ENCODE results near the gene CAPN6. TPM values are rescaled to one million over a fixed set of nuclear protein-coding genes. Genes with fewer than 3 reads are reported as not detected.

The CAPN6 gene
- under 1 TPM; 0.05 to 0.49 (median 0.12) TPM for total RNA-seq

GRCh38 chrX:111270339-111270738 lies at the start of gene CAPN6:
Gene CAPN6, minus strand, starts transcription at chrX:111270483. Its CDS starts 6,547 bp downstream, at chrX:111263936.
- WGBS, 10 experiments, result 4 to 100% (median 67%) methylated on average over 1 to 8 of the region's 8 CpGs; no CpG with 5 or more reads in 6 of the 10 experiments
- H3K4me1 ChIP-seq (replicated peaks in 1 of 2), result no peaks in the 10 kb centered on the region
- H3K4me3 ChIP-seq, result no peak within 1 kb of the TSS
- peak in 3 of 8 experiments; percentile 62 to 79 (median 77) for ATAC-seq (replicated peaks in 6 of 8)
- no peak within 1 kb of the TSS for H3K27ac ChIP-seq
- in situ Hi-C loops (cut with MboI; ENCODE audit: low pct_unique_long_range_greater_than_20kb in 2 of 9, low sequenced_read_pairs in 9 of 9, unreplicated experiment in 9 of 9), result no loop called here

- no peak for ATAC-seq (replicated peaks in 6 of 8)
- H3K4me1 ChIP-seq (replicated peaks in 1 of 2), result no peaks in the 10 kb centered on the region
- in situ Hi-C loops (cut with MboI; ENCODE audit: low pct_unique_long_range_greater_than_20kb in 2 of 9, low sequenced_read_pairs in 9 of 9, unreplicated experiment in 9 of 9), result no loop called here
- H3K4me3 ChIP-seq, result no peak overlapping the region
- no peak overlapping the region for H3K27ac ChIP-seq
- 53% methylated on average over 4 of the region's 4 CpGs; no CpG with 5 or more reads in 9 of the 10 experiments for WGBS, 10 experiments
Measured at GRCh38 chrX:111319451-111319850, 49.2 kb upstream of the CAPN6 start.

- no peak for ATAC-seq (replicated peaks in 6 of 8)
- Histone ChIP-seq H3K27ac (no peak overlapping the region), H3K4me3 (no peak overlapping the region), H3K4me1 (replicated peaks in 1 of 2) (no peaks in the 10 kb centered on the region)
- in situ Hi-C loops (cut with MboI; ENCODE audit: low pct_unique_long_range_greater_than_20kb in 2 of 9, low sequenced_read_pairs in 9 of 9, unreplicated experiment in 9 of 9), result no loop called here
Measured at GRCh38 chrX:111318901-111319300, 48.6 kb upstream of the CAPN6 start.

- in situ Hi-C loops (cut with MboI; ENCODE audit: low pct_unique_long_range_greater_than_20kb in 2 of 9, low sequenced_read_pairs in 9 of 9, unreplicated experiment in 9 of 9), result no loop called here
- ATAC-seq (replicated peaks in 6 of 8), result no peak
- H3K4me3 ChIP-seq, result no peak overlapping the region
- no peak overlapping the region for H3K27ac ChIP-seq
- H3K4me1 ChIP-seq (replicated peaks in 1 of 2), result no peaks in the 10 kb centered on the region
- 14 to 100% (median 62%) methylated on average over 1 to 2 of the region's 2 CpGs; no CpG with 5 or more reads in 4 of the 10 experiments for WGBS, 10 experiments
Measured at GRCh38 chrX:111309083-111309482, 38.8 kb upstream of the CAPN6 start.

- in situ Hi-C loops (cut with MboI; ENCODE audit: low pct_unique_long_range_greater_than_20kb in 2 of 9, low sequenced_read_pairs in 9 of 9, unreplicated experiment in 9 of 9), result no loop called here
- no peak overlapping the region for H3K27ac ChIP-seq
- whole genome bisulfite sequencing, 10 experiments, result 0 to 100% (median 35%) methylated on average over 1 to 3 of the region's 3 CpGs; no CpG with 5 or more reads in 6 of the 10 experiments
Measured at GRCh38 chrX:111308039-111308438, 37.8 kb upstream of the CAPN6 start.

GRCh38 chrX:111302284-111302683 lies 32.0 kb upstream of the CAPN6 start:
- H3K4me1 ChIP-seq (replicated peaks in 1 of 2), result no peaks in the 10 kb centered on the region
- in situ Hi-C loops (cut with MboI; ENCODE audit: low pct_unique_long_range_greater_than_20kb in 2 of 9, low sequenced_read_pairs in 9 of 9, unreplicated experiment in 9 of 9), result no loop called here
- no peak overlapping the region for H3K4me3 ChIP-seq
- no peak overlapping the region for H3K27ac ChIP-seq
- no peak for ATAC-seq (replicated peaks in 6 of 8)
- WGBS, 10 experiments, result 80 to 100% (median 82%) methylated on average over 1 to 2 of the region's 2 CpGs; no CpG with 5 or more reads in 7 of the 10 experiments

More at GRCh38 chrX:111308039-111308438, 37.8 kb upstream of the CAPN6 start:
- H3K4me3 ChIP-seq, result no peak overlapping the region
- no peak for ATAC-seq (replicated peaks in 6 of 8)
- H3K4me1 ChIP-seq (replicated peaks in 1 of 2), result no peaks in the 10 kb centered on the region

- Histone ChIP-seq H3K4me1 (replicated peaks in 1 of 2) (no peaks in the 10 kb centered on the region), H3K27ac (no peak overlapping the region), H3K4me3 (no peak overlapping the region)
- no peak for ATAC-seq (replicated peaks in 6 of 8)
- in situ Hi-C loops (cut with MboI; ENCODE audit: low pct_unique_long_range_greater_than_20kb in 2 of 9, low sequenced_read_pairs in 9 of 9, unreplicated experiment in 9 of 9), result no loop called here
- 13 to 80% (median 69%) methylated on average over 1 of the region's 3 CpGs; no CpG with 5 or more reads in 6 of the 10 experiments for WGBS, 10 experiments
Measured at GRCh38 chrX:111288841-111289240, 18.6 kb upstream of the CAPN6 start.

GRCh38 chrX:111284631-111285293 lies 14.5 kb upstream of the CAPN6 start:
- WGBS, 10 experiments, result 19 to 80% (median 60%) methylated on average over 1 to 7 of the region's 8 CpGs; no CpG with 5 or more reads in 5 of the 10 experiments
- Histone ChIP-seq H3K4me1 (replicated peaks in 1 of 2) (no peaks in the 10 kb centered on the region), H3K4me3 (no peak overlapping the region), H3K27ac (no peak overlapping the region)
- ATAC-seq (replicated peaks in 6 of 8), result no peak
- in situ Hi-C loops (cut with MboI; ENCODE audit: low pct_unique_long_range_greater_than_20kb in 2 of 9, low sequenced_read_pairs in 9 of 9, unreplicated experiment in 9 of 9), result no loop called here

- Histone ChIP-seq H3K4me3 (no peak overlapping the region), H3K27ac (no peak overlapping the region), H3K4me1 (replicated peaks in 1 of 2) (no peaks in the 10 kb centered on the region)
- ATAC-seq (replicated peaks in 6 of 8), result no peak
- 60% methylated on average over 1 of the region's 2 CpGs; no CpG with 5 or more reads in 9 of the 10 experiments for WGBS, 10 experiments
- in situ Hi-C loops (cut with MboI; ENCODE audit: low pct_unique_long_range_greater_than_20kb in 2 of 9, low sequenced_read_pairs in 9 of 9, unreplicated experiment in 9 of 9), result no loop called here
Measured at GRCh38 chrX:111283446-111283845, 13.2 kb upstream of the CAPN6 start.

GRCh38 chrX:111282991-111283390 lies 12.7 kb upstream of the CAPN6 start:
- WGBS, 10 experiments, result 100% methylated on average over 1 of the region's 1 CpG; no CpG with 5 or more reads in 9 of the 10 experiments
- H3K4me3 ChIP-seq, result no peak overlapping the region
- in situ Hi-C loops (cut with MboI; ENCODE audit: low pct_unique_long_range_greater_than_20kb in 2 of 9, low sequenced_read_pairs in 9 of 9, unreplicated experiment in 9 of 9), result no loop called here
- no peak overlapping the region for H3K27ac ChIP-seq
- ATAC-seq (replicated peaks in 6 of 8), result no peak
- H3K4me1 ChIP-seq (replicated peaks in 1 of 2), result no peaks in the 10 kb centered on the region

- no peak overlapping the region for H3K27ac ChIP-seq
- no peaks in the 10 kb centered on the region for H3K4me1 ChIP-seq (replicated peaks in 1 of 2)
- ATAC-seq (replicated peaks in 6 of 8), result no peak
- WGBS, 10 experiments, result 0 to 100% (median 58%) methylated on average over 1 to 4 of the region's 6 CpGs; no CpG with 5 or more reads in 7 of the 10 experiments
- in situ Hi-C loops (cut with MboI; ENCODE audit: low pct_unique_long_range_greater_than_20kb in 2 of 9, low sequenced_read_pairs in 9 of 9, unreplicated experiment in 9 of 9), result no loop called here
- H3K4me3 ChIP-seq, result no peak overlapping the region
Measured at GRCh38 chrX:111282139-111282538, 11.9 kb upstream of the CAPN6 start.

- in situ Hi-C loops (cut with MboI; ENCODE audit: low pct_unique_long_range_greater_than_20kb in 2 of 9, low sequenced_read_pairs in 9 of 9, unreplicated experiment in 9 of 9), result no loop called here
- no peaks in the 10 kb centered on the region for H3K4me1 ChIP-seq (replicated peaks in 1 of 2)
- WGBS, 10 experiments, result 0 to 100% (median 80%) methylated on average over 1 to 2 of the region's 2 CpGs; no CpG with 5 or more reads in 3 of the 10 experiments
- H3K27ac ChIP-seq, result no peak overlapping the region
- H3K4me3 ChIP-seq, result no peak overlapping the region
- ATAC-seq (replicated peaks in 6 of 8), result no peak
Measured at GRCh38 chrX:111268506-111268905, 1.8 kb downstream of the CAPN6 start.

GRCh38 chrX:111265486-111265885 lies 4.8 kb downstream of the CAPN6 start:
- no peaks in the 10 kb centered on the region for H3K4me1 ChIP-seq (replicated peaks in 1 of 2)
- H3K27ac ChIP-seq, result no peak overlapping the region
- in situ Hi-C loops (cut with MboI; ENCODE audit: low pct_unique_long_range_greater_than_20kb in 2 of 9, low sequenced_read_pairs in 9 of 9, unreplicated experiment in 9 of 9), result no loop called here
- ATAC-seq (replicated peaks in 6 of 8), result no peak
- WGBS, 10 experiments, result 0 to 100% (median 60%) methylated on average over 1 to 2 of the region's 2 CpGs; no CpG with 5 or more reads in 4 of the 10 experiments
- no peak overlapping the region for H3K4me3 ChIP-seq

GRCh38 chrX:111264385-111264784 lies 5.9 kb downstream of the CAPN6 start:
- Histone ChIP-seq H3K4me1 (replicated peaks in 1 of 2) (no peaks in the 10 kb centered on the region), H3K27ac (no peak overlapping the region), H3K4me3 (no peak overlapping the region)
- 10 to 80% (median 36%) methylated on average over 1 to 2 of the region's 2 CpGs; no CpG with 5 or more reads in 6 of the 10 experiments for WGBS, 10 experiments
- in situ Hi-C loops (cut with MboI; ENCODE audit: low pct_unique_long_range_greater_than_20kb in 2 of 9, low sequenced_read_pairs in 9 of 9, unreplicated experiment in 9 of 9), result no loop called here
- ATAC-seq (replicated peaks in 6 of 8), result no peak
